HepG2 (cell line): ENCODE data around the gene SYNE3. TPM values are rescaled to one million over a fixed set of nuclear protein-coding genes. Genes with fewer than 3 reads are reported as not detected.

Experiments used
- polyA plus RNA-seq, 8 experiments: library from polyadenylated mRNA; depleted of rRNA in 3 of 8; stranded (reverse) in 7 of 8; unstranded in 1 of 8; fragments of >200 nt; fragmentation: Illumina TruSeq in 4 of 8; extraction: Trizol in 4 of 8; gene quantifications; 2 replicates each; pipeline versions ENCODE4 v1.2.1 to v1.2.3, GENCODE V29; 2011 to 2016; ENCODE audit warnings: low read depth in 4 of 8, missing spikeins in 1 of 8, mixed read lengths in 1 of 8; ENCODE audit not compliant: insufficient read depth in 1 of 8
- small RNA-seq, 3 experiments: library from RNA; depleted of rRNA; stranded (forward); fragments of <200 nt; gene quantifications; one replicate each; pipeline ENCODE3, GENCODE V24; 2012; ENCODE audit warnings: low read depth in 2 of 3, low replicate concordance in 1 of 3; ENCODE audit not compliant: insufficient read length in 3 of 3, insufficient read depth in 2 of 3
- total RNA-seq, 5 experiments: library from RNA; depleted of rRNA; stranded (reverse); fragments of >200 nt; fragmentation: Illumina TruSeq; extraction: Trizol; gene quantifications; 2 replicates each; pipeline ENCODE4 v1.2.3, GENCODE V29; 2016; ENCODE audit warnings: low read depth in 1 of 5

Gene SYNE3
- total and polyA plus RNA-seq, 2 of the 13 experiments (the other 11 are each of a cell fraction or from before 2014, with no cell fraction given) = 7.8 to 8.0 TPM

Small RNA genes within 50 kb of the gene (small RNA-seq; reads per million reads assigned to genes)
- 1.5 to 41.6 (median 4.9) reads per million in 3 experiments for gene SCARNA13

Other genes starting within 250 kb of the SYNE3 start
- gene CLMN, start 196.7 kb downstream of the SYNE3 start, total RNA-seq (2016; rRNA removed; fragmentation: Illumina TruSeq; extraction: Trizol) = 15.1 and 16.2 TPM in 2 replicates
- 16.4 and 16.7 TPM in 2 replicates for gene CLMN, start 196.7 kb downstream of the SYNE3 start, polyA plus RNA-seq (2011; rRNA removed)
- 115 and 122 TPM in 2 replicates for gene GLRX5, start 18.4 kb upstream of the SYNE3 start, total RNA-seq (2016; rRNA removed; fragmentation: Illumina TruSeq; extraction: Trizol)
- 115 and 146 TPM in 2 replicates for gene GLRX5, start 18.4 kb upstream of the SYNE3 start, polyA plus RNA-seq (2011; rRNA removed)
- gene TCL1B, start 169.8 kb upstream of the SYNE3 start, total RNA-seq (2016; rRNA removed; fragmentation: Illumina TruSeq; extraction: Trizol) = not detected in 2 replicates
- not detected in 2 replicates for gene TCL1B, start 169.8 kb upstream of the SYNE3 start, polyA plus RNA-seq (2011; rRNA removed)
- gene TCL1A, start 197.5 kb upstream of the SYNE3 start, total RNA-seq (2016; rRNA removed; fragmentation: Illumina TruSeq; extraction: Trizol) = not detected in 2 replicates
- gene TCL1A, start 197.5 kb upstream of the SYNE3 start, polyA plus RNA-seq (2011; rRNA removed) = not detected in 2 replicates